Measurements from ENCODE around the gene RNF148. TPM values are rescaled to one million over a fixed set of nuclear protein-coding genes. Genes with fewer than 3 reads are reported as not detected.

The RNF148 gene, protein sequence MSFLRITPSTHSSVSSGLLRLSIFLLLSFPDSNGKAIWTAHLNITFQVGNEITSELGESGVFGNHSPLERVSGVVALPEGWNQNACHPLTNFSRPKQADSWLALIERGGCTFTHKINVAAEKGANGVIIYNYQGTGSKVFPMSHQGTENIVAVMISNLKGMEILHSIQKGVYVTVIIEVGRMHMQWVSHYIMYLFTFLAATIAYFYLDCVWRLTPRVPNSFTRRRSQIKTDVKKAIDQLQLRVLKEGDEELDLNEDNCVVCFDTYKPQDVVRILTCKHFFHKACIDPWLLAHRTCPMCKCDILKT
- 10 to 100 TPM in 1 of 4 donors, 1 to 10 TPM in 2, under 1 TPM in 1; 0.96 to 15.0 (median 1.5) TPM for total RNA-seq

DNA sequence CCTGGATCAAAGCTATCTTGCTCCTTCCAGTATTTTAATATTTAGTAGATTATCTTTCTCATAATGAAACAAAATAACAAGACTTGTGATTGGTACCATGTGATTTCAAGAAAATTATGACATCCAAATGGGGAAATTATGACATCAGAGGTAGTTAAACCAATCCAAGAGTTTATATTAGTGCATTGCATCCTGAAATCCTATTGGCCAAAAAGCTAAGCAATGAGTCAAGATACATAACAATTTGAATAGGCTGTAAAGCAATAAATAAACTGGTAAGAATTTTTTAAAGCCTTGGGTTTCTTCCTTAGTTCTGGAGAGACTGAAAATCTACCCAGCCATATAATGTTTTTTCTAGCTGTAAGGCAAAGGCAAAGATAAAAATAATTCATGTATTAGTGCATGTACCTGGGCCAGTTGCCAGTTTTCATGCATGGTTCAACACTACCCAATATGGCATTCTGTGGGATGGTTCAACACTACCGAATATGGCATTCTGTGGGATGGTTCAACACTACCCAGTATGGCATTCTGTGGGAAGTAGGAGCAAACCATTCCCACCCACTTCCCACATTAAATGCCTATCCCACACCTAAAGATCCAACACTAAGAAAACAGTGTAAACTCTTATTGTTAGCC is at the start of gene RNF148:
Gene RNF148 (minus strand): TSS at position 51 of the 639 bp plus-strand sequence. CDS start 172 bp downstream, outside the sequence.
- no peaks in the 10 kb centered on the region for H3K4me1 ChIP-seq
- H3K36me3 ChIP-seq = no peaks in the 10 kb centered on the region
- no peak within 1 kb of the TSS for H3K27ac ChIP-seq
- intact Hi-C loops (cut with DNase I; ENCODE audit: low total_unique reads) (no loop called here), in situ Hi-C loops (cut with MboI; ENCODE audit: low pct_ligation_motif_present in 1 of 4, low pct_unique_long_range_greater_than_20kb in 1 of 4, low sequenced_read_pairs in 3 of 4) (no loop called here)
- DNase-seq = no peak
- TF ChIP-seq EP300 (IDR thresholded peaks at IDR 0.05; ENCODE audit: low read depth) = no peak
- no peaks in the 10 kb centered on the region for H3K27me3 ChIP-seq
- H3K9me3 ChIP-seq = no peaks in the 10 kb centered on the region
- H3K4me3 ChIP-seq = no peak within 1 kb of the TSS
- 93 to 100% methylated on average over 1 of the region's 1 CpG for WGBS, 2 donors (ENCODE audit: low coverage in 1 of 2)

DNA sequence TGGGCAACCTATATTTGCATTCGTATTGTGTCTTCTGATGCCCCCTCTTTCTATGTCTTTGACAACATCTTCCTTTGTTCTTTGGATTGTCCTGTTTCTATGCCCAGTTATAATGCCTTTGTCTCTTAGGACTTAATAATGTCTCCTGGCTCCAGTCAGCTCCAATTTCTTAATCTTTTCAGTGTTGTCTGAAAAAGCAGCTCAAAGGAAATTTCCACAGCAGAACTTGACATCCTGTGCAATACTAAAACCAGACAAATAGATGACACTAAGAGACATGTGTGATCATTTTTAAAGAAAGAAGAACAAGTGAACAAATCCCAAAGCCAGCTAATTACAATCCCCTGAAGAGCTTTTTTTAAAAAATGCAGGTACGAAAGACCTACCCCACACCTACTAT is 47.7 kb upstream of the RNF148 start:
- no peak overlapping the region for H3K27ac ChIP-seq
- in situ Hi-C loops (cut with MboI; ENCODE audit: low pct_ligation_motif_present in 1 of 4, low pct_unique_long_range_greater_than_20kb in 1 of 4, low sequenced_read_pairs in 3 of 4) = no loop called here
- H3K9me3 ChIP-seq = no peaks in the 10 kb centered on the region
- H3K4me3 ChIP-seq = no peak overlapping the region
- no peak for DNase-seq
- WGBS, 2 donors (ENCODE audit: low coverage in 1 of 2) = 75 to 80% methylated on average over 2 of the region's 2 CpGs
- no peaks in the 10 kb centered on the region for H3K36me3 ChIP-seq
- intact Hi-C loops (cut with DNase I; ENCODE audit: low total_unique reads) = no loop called here
- TF ChIP-seq, protein P1, sequence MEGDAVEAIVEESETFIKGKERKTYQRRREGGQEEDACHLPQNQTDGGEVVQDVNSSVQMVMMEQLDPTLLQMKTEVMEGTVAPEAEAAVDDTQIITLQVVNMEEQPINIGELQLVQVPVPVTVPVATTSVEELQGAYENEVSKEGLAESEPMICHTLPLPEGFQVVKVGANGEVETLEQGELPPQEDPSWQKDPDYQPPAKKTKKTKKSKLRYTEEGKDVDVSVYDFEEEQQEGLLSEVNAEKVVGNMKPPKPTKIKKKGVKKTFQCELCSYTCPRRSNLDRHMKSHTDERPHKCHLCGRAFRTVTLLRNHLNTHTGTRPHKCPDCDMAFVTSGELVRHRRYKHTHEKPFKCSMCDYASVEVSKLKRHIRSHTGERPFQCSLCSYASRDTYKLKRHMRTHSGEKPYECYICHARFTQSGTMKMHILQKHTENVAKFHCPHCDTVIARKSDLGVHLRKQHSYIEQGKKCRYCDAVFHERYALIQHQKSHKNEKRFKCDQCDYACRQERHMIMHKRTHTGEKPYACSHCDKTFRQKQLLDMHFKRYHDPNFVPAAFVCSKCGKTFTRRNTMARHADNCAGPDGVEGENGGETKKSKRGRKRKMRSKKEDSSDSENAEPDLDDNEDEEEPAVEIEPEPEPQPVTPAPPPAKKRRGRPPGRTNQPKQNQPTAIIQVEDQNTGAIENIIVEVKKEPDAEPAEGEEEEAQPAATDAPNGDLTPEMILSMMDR (IDR thresholded peaks at IDR 0.05) = no peak
- TF ChIP-seq POLR2A (IDR thresholded peaks at IDR 0.05) (no peak), EP300 (IDR thresholded peaks at IDR 0.05; ENCODE audit: low read depth) (no peak), POLR2AphosphoS5 (IDR thresholded peaks at IDR 0.05) (no peak)
- no peaks in the 10 kb centered on the region for H3K27me3 ChIP-seq
- no peaks in the 10 kb centered on the region for H3K4me1 ChIP-seq

DNA sequence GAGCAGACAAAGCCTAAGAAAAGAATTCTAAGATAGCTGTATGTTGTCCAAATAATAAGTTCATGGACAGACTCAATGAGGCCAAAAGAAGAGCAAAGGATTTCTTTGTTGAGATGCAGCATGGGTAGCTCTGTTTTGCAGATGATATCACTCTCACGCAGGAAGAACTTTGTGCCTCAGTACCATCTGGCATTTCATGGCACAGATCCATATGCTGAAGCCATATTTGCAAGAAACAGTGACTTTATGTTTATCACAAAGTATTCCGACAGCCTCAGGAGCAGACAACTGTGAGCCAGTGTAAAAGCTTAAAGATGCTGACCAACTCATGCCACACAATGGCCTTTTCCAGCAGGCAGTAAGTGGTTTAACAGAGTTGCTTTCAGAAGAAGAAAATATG is 45.5 kb upstream of the RNF148 start:
- H3K27me3 ChIP-seq = no peaks in the 10 kb centered on the region
- intact Hi-C loops (cut with DNase I; ENCODE audit: low total_unique reads) (no loop called here), in situ Hi-C loops (cut with MboI; ENCODE audit: low pct_ligation_motif_present in 1 of 4, low pct_unique_long_range_greater_than_20kb in 1 of 4, low sequenced_read_pairs in 3 of 4) (no loop called here)
- no peaks in the 10 kb centered on the region for H3K4me1 ChIP-seq
- 83 to 100% methylated on average over 1 to 2 of the region's 2 CpGs for WGBS, 2 donors (ENCODE audit: low coverage in 1 of 2)
- no peaks in the 10 kb centered on the region for H3K36me3 ChIP-seq
- H3K27ac ChIP-seq = no peak overlapping the region
- TF ChIP-seq EP300 (IDR thresholded peaks at IDR 0.05; ENCODE audit: low read depth) (no peak), POLR2A (IDR thresholded peaks at IDR 0.05) (no peak), POLR2AphosphoS5 (IDR thresholded peaks at IDR 0.05) (no peak)
- TF ChIP-seq, protein P1 (IDR thresholded peaks at IDR 0.05) = no peak
- no peak for DNase-seq
- H3K4me3 ChIP-seq = no peak overlapping the region
- H3K9me3 ChIP-seq = no peaks in the 10 kb centered on the region

DNA sequence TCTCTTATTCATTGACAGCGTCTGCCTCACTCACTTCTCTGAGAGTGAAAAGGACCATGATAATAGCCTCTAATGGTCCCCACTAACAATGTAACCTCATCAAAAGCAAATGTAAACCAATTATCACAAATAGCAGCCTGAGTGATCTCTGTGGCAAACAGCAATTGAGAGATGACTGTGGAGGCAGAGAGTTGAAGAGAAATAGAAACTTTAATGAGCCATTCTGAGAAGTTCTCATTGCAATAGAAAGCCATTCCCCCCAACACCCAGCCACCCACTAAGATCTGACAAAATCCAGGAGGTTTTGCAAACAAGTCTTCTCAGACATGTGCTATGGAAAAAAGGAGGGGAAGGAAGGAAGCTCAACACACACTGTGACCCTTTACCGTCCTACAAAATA is 44.2 kb upstream of the RNF148 start:
- WGBS, 2 donors (ENCODE audit: low coverage in 1 of 2) = 67 to 80% methylated on average over 1 to 2 of the region's 2 CpGs
- Histone ChIP-seq H3K27me3 (no peaks in the 10 kb centered on the region), H3K27ac (no peak overlapping the region), H3K9me3 (no peaks in the 10 kb centered on the region), H3K36me3 (no peaks in the 10 kb centered on the region), H3K4me3 (no peak overlapping the region), H3K4me1 (no peaks in the 10 kb centered on the region)
- intact Hi-C loops (cut with DNase I; ENCODE audit: low total_unique reads) = no loop called here
- in situ Hi-C loops (cut with MboI; ENCODE audit: low pct_ligation_motif_present in 1 of 4, low pct_unique_long_range_greater_than_20kb in 1 of 4, low sequenced_read_pairs in 3 of 4) = no loop called here
- DNase-seq = no peak
- TF ChIP-seq EP300 (IDR thresholded peaks at IDR 0.05; ENCODE audit: low read depth) (no peak), POLR2AphosphoS5 (IDR thresholded peaks at IDR 0.05) (no peak), POLR2A (IDR thresholded peaks at IDR 0.05) (no peak)
- TF ChIP-seq, protein P1 (IDR thresholded peaks at IDR 0.05) = no peak
